ENCODE measurements around the gene TAF1B. TPM values are rescaled to one million over a fixed set of nuclear protein-coding genes. Genes with fewer than 3 reads are reported as not detected.

TAF1B gene
- total and polyA plus RNA-seq, 2 donors (not counting 3 experiments of a cell fraction or from before 2014, with no cell fraction given), result 6.3 to 29.4 TPM

DNA sequence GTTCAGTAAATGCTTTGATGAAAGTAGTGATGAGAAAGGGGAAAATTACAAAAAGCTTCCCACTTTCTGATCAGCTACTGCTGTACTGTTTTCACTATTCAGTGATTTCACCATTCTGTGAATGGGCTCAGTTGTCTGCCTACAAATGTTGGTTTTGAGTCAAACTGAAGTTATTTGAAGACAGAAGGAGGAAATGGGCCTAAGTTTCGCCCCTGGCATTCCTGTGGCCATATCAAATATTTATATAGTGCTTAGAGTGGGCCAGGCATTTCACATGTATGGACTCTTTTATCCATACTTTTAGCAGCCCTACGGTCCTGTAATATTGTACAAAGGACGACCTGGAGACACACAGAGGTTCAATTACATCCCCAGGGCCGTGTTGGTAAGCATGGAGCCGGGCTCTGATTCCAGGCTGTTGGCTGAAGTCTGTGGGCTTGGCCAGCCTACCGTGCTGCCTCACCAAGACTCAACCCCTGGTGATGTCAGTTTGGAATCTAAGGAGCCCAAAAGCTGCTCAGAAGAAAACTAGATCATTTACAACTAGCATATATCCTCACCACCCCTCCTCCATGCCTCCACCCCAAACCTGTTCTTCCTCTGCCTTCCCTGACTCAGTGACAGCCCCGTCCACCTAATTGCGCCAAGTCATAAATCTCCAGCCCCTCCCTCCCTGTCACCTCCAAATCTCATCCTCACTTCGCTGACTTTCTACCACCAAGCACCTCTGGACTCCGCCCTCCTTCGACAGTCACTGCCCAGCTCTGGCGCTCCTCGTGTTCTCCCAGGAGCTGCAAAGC is 98.1 kb downstream of the TAF1B start:
- BruUV-seq (replicated peaks), result no TSS peak
- no peak overlapping the region for H3K4me3 ChIP-seq (replicated peaks in 1 of 3; ENCODE audit: insufficient read depth in 1 of 3, low read depth in 1 of 3, low read length in 3 of 3)
- intact Hi-C loops (cut with micrococcal nuclease) (no loop called here), dilution Hi-C loops (cut with MboI; ENCODE audit: extremely low pct_ligation_motif_present, low sequenced_read_pairs) (no loop called here)
- H3K79me2 ChIP-seq (ENCODE audit: control insufficient read depth, insufficient read depth, low read length), result no peaks in the 10 kb centered on the region
- no peak overlapping the region for H3K9ac ChIP-seq (replicated peaks; ENCODE audit: extremely low read depth, insufficient read depth, low read length)
- peaks cover 11 to 14% of the 10 kb centered on the region in 2 experiments for H3K27me3 ChIP-seq (ENCODE audit: control insufficient read depth in 2 of 2, insufficient read depth in 2 of 2, low read length in 2 of 2)
- ChIA-PET CTCF (interaction anchor here (1.0 to 1.7 kb wide), 5 partner anchors 27 to 156 kb away, joined by 3 to 5 read pairs (median 4); no protein-coding TSS in a partner anchor), POLR2A (no interaction called here)
- H3K4me2 ChIP-seq (ENCODE audit: insufficient read depth, low read length), result no peak overlapping the region
- no peaks in the 10 kb centered on the region for H4K20me1 ChIP-seq (replicated peaks; ENCODE audit: control insufficient read depth, extremely low read depth, insufficient read depth, low read length)
- TF ChIP-seq, protein P1, sequence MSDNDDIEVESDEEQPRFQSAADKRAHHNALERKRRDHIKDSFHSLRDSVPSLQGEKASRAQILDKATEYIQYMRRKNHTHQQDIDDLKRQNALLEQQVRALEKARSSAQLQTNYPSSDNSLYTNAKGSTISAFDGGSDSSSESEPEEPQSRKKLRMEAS (IDR thresholded peaks at IDR 0.05; ENCODE audit: insufficient read depth, insufficient read length), result no peak
- TF ChIP-seq MYC (IDR thresholded peaks at IDR 0.05; ENCODE audit: low read depth, low read length) (no peak), POLR2A (IDR thresholded peaks at IDR 0.05; ENCODE audit: low read depth, low read length) (no peak), JUN (IDR thresholded peaks at IDR 0.05; ENCODE audit: borderline replicate concordance, insufficient read depth, insufficient read length, low read depth) (no peak), EZH2 (IDR thresholded peaks at IDR 0.05; ENCODE audit: borderline replicate concordance, low read depth, low read length, severe bottlenecking) (no peak), GATA2 (IDR thresholded peaks at IDR 0.05; ENCODE audit: insufficient read depth, insufficient read length, low read depth, low read length) (no peak), POLR2AphosphoS5 (IDR thresholded peaks at IDR 0.05; ENCODE audit: insufficient read depth, low read depth, low read length) (no peak), FOS (IDR thresholded peaks at IDR 0.05; ENCODE audit: borderline replicate concordance, insufficient read depth, low read length) (no peak)
- TF ChIP-seq, protein P2, sequence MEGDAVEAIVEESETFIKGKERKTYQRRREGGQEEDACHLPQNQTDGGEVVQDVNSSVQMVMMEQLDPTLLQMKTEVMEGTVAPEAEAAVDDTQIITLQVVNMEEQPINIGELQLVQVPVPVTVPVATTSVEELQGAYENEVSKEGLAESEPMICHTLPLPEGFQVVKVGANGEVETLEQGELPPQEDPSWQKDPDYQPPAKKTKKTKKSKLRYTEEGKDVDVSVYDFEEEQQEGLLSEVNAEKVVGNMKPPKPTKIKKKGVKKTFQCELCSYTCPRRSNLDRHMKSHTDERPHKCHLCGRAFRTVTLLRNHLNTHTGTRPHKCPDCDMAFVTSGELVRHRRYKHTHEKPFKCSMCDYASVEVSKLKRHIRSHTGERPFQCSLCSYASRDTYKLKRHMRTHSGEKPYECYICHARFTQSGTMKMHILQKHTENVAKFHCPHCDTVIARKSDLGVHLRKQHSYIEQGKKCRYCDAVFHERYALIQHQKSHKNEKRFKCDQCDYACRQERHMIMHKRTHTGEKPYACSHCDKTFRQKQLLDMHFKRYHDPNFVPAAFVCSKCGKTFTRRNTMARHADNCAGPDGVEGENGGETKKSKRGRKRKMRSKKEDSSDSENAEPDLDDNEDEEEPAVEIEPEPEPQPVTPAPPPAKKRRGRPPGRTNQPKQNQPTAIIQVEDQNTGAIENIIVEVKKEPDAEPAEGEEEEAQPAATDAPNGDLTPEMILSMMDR (IDR thresholded peaks at IDR 0.05; ENCODE audit: extremely low read depth in 1 of 2, insufficient read depth in 1 of 2, low read depth in 1 of 2, low read length in 2 of 2), result no peak
- H3K9me1 ChIP-seq (replicated peaks; ENCODE audit: control insufficient read depth, extremely low read depth, insufficient read depth, low read length), result no peaks in the 10 kb centered on the region
- H2AFZ ChIP-seq (ENCODE audit: low read depth, low read length), result no peak overlapping the region
- FAIRE-seq (no peak), DNase-seq (ENCODE audit: low read depth, low spot score) (no peak)
- no peaks in the 10 kb centered on the region for H3K4me1 ChIP-seq (ENCODE audit: control insufficient read depth, extremely low read depth, insufficient read depth, low read length)
- H3K27ac ChIP-seq (ENCODE audit: insufficient read depth, low read depth, low read length), result no peak overlapping the region
- H3K9me3 ChIP-seq (replicated peaks; ENCODE audit: control insufficient read depth, insufficient read depth, low read length), result no peaks in the 10 kb centered on the region
- H3K36me3 ChIP-seq (ENCODE audit: control insufficient read depth in 2 of 2, extremely low read depth in 1 of 2, insufficient read depth in 2 of 2, low read length in 2 of 2), result no peaks in the 10 kb centered on the region

Data from endothelial cell of umbilical vein (primary cell).